Mucosa of descending colon (tissue), 3 donors: ENCODE results near the gene OR2AT4. TPM values are rescaled to one million over a fixed set of nuclear protein-coding genes. Genes with fewer than 3 reads are reported as not detected.

Experiments
- ATAC-seq: fragments of 200-7000 bp; cut with Tn5 transposase; one replicate; pipeline ENCODE4 v1.9.1; 2020; ENCODE audit warnings: mild to moderate bottlenecking, moderate library complexity
- DNase-seq, 3 donors: peaks; one replicate each; pipeline ENCODE4 v3.0.0-alpha.2; 2020
- H3K36me3 ChIP-seq: fragments of 200-600 bp; one replicate; pipeline ENCODE4 v1.8.0; 2021; ENCODE audit warnings: low read depth, mild to moderate bottlenecking
- H3K4me1 ChIP-seq: fragments of 200-600 bp; one replicate; pipeline ENCODE4 v1.8.0; 2021; ENCODE audit warnings: low read depth, mild to moderate bottlenecking
- H3K4me3 ChIP-seq: fragments of 200-600 bp; one replicate; pipeline ENCODE4 v1.8.0; 2021; ENCODE audit warnings: mild to moderate bottlenecking
- H3K9me3 ChIP-seq: fragments of 200-600 bp; one replicate; pipeline ENCODE4 v1.8.0; 2021; ENCODE audit warnings: mild to moderate bottlenecking
- CTCF ChIP-seq: fragments of 200-600 bp; IDR thresholded peaks from one replicate; pipeline ENCODE4 v1.8.0; 2022; ENCODE audit warnings: antibody characterized with exemption, mild to moderate bottlenecking
- intact Hi-C, 2 donors: fragments of 100-400 bp; cut with DNase I in 1 of 2; cut with micrococcal nuclease in 1 of 2; formaldehyde crosslinking; loops; one replicate each; pipeline versions ENCODE4 v1.11.0 to v1.11.1; 2022; cut with DNase I, micrococcal nuclease
- total RNA-seq, 3 donors: library from RNA; stranded (reverse); fragmentation: NEBNext Ultra II Directional in 2 of 3; extraction: Animal tissue kit (Norgen Biotek cat#: 25700) in 2 of 3; gene quantifications; one replicate each; pipeline versions ENCODE4 v1.2.1 to v1.2.4, GENCODE V29; 2021 to 2023
- donor health status: DM: no; HTN: no; CAD: no; lungs with moderate emphysema.
- donor health status: DM: no; HTN: no; CAD: no.
- donor health status: DM: no; HTN: yes; CAD: no.

The OR2AT4 gene
- total RNA-seq, 3 donors from 2014 or later: not detected

DNA sequence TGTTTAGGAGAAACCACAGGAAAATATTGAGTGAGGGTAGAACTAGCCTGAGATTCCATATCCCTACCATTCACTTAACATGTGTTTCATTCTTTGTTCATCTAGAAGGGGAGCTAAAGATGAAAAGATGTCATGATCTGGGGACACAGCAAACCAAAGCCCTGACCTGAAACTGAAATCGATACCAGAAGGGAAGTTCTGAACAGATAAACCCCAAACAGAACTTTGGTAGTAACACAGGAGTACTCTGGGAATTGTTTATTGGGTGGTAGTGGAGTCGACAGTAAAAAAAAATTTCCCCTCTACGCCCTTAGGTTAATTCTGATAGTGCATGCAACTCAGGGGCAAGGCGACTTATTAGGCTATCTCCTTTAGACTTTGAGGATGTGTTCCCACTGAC is 27.2 kb downstream of the OR2AT4 start:
- TF ChIP-seq CTCF: no peak
- no peaks in the 10 kb centered on the region for H3K36me3 ChIP-seq
- H3K4me1 ChIP-seq: no peaks in the 10 kb centered on the region
- intact Hi-C loops: no loop called here
- H3K4me3 ChIP-seq: no peak overlapping the region
- DNase-seq (no peak), ATAC-seq (no peak)
- no peaks in the 10 kb centered on the region for H3K9me3 ChIP-seq

DNA sequence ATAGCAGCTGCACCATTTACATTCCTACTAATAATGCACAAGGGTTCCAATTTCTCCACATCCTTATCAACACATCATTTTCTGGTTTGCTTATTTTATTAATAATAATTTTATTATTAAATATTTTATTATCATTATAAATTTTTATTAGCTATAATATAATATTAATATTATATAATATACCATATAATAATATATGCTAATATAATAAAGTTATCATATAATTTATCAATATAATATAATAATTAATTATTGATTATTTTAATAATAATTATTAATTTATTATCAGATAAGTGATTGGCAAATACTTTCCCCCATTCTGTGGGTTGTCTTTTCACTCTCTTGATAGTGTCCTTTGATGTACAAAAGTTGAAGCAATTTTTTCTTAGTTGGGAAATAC is 27.7 kb downstream of the OR2AT4 start:
- Histone ChIP-seq H3K9me3 (no peaks in the 10 kb centered on the region), H3K4me3 (no peak overlapping the region), H3K4me1 (no peaks in the 10 kb centered on the region), H3K36me3 (no peaks in the 10 kb centered on the region)
- intact Hi-C loops: no loop called here
- TF ChIP-seq CTCF: no peak
- DNase-seq: no peak
- no peak for ATAC-seq

GRCh38 chr11:75068559-75068958 is 28.1 kb downstream of the OR2AT4 start:
- H3K9me3 ChIP-seq: no peaks in the 10 kb centered on the region
- no peaks in the 10 kb centered on the region for H3K4me1 ChIP-seq
- no peaks in the 10 kb centered on the region for H3K36me3 ChIP-seq
- DNase-seq: no peak
- TF ChIP-seq CTCF: no peak
- intact Hi-C loops: no loop called here
- no peak overlapping the region for H3K4me3 ChIP-seq
- ATAC-seq: no peak

DNA sequence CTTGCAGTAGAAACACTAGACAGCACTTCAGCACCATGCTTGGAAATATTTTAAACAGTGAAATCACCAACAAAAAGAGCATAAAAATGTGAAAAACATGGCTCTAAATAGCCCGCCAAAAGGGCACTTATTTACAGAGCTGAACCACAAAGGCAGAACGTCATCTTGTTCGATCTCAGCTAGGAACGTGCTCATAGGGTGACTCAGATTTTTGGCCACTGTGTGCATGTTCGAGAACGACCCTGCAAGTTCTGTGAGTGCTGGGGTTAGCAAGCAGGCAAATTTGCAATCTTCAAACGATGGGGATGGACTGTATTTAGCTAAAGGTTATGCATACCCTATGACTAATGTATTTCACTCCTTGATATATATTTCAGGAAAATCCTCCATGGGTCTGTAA is 30.6 kb downstream of the OR2AT4 start:
- DNase-seq (no peak), ATAC-seq (no peak)
- H3K9me3 ChIP-seq: no peaks in the 10 kb centered on the region
- no peaks in the 10 kb centered on the region for H3K36me3 ChIP-seq
- intact Hi-C loops: no loop called here
- no peak for TF ChIP-seq CTCF
- no peaks in the 10 kb centered on the region for H3K4me1 ChIP-seq
- no peak overlapping the region for H3K4me3 ChIP-seq

GRCh38 chr11:75063741-75064314 is 32.8 kb downstream of the OR2AT4 start:
- H3K4me3 ChIP-seq: no peak overlapping the region
- no peak for ATAC-seq
- intact Hi-C loops: no loop called here

More at GRCh38 chr11:75063741-75064314, 32.8 kb downstream of the OR2AT4 start:
- no peaks in the 10 kb centered on the region for H3K9me3 ChIP-seq
- no peak for DNase-seq
- no peaks in the 10 kb centered on the region for H3K36me3 ChIP-seq
- no peak for TF ChIP-seq CTCF
- H3K4me1 ChIP-seq: no peaks in the 10 kb centered on the region
